ENCODE data around the gene CEP85. TPM values are rescaled to one million over a fixed set of nuclear protein-coding genes. Genes with fewer than 3 reads are reported as not detected.
A peak's percentile ranks its signal among the peaks of the same experiment; 100 is the strongest.

Gene CEP85
- total RNA-seq, 4 donors from 2014 or later: 8.6 to 73.8 (median 13.6) TPM

GRCh38 chr1:26315874-26316850, 82.2 kb downstream of the CEP85 start:
- H3K4me3 ChIP-seq: no peak overlapping the region
- in situ Hi-C loops (cut with MboI; ENCODE audit: low pct_ligation_motif_present in 1 of 4, low pct_unique_long_range_greater_than_20kb in 1 of 4, low sequenced_read_pairs in 3 of 4) (no loop called here), intact Hi-C loops (cut with DNase I; ENCODE audit: low total_unique reads) (no loop called here)
- no peaks in the 10 kb centered on the region for H3K9me3 ChIP-seq
- DNase-seq: no peak
- TF ChIP-seq EP300 (IDR thresholded peaks at IDR 0.05; ENCODE audit: low read depth): no peak
- no peak for TF ChIP-seq POLR2A (IDR thresholded peaks at IDR 0.05)
- no peak for TF ChIP-seq CTCF (IDR thresholded peaks at IDR 0.05)
- no peak for TF ChIP-seq POLR2AphosphoS5 (IDR thresholded peaks at IDR 0.05)
- 69 to 85% methylated on average over 3 to 8 of the region's 8 CpGs for WGBS, 2 donors (ENCODE audit: low coverage in 1 of 2)
- H3K27me3 ChIP-seq: no peaks in the 10 kb centered on the region
- peak overlapping the region in 3 of 4 donors; percentile 6 to 50 (median 41) for H3K27ac ChIP-seq
- H3K36me3 ChIP-seq: no peaks in the 10 kb centered on the region
- peaks cover 1 to 15% (median 3%) of the 10 kb centered on the region in 4 donors for H3K4me1 ChIP-seq

GRCh38 chr1:26317146-26317545, 83.1 kb downstream of the CEP85 start:
- intact Hi-C loops (cut with DNase I; ENCODE audit: low total_unique reads): no loop called here
- 43 to 71% methylated on average over 1 to 2 of the region's 2 CpGs for WGBS, 2 donors (ENCODE audit: low coverage in 1 of 2)
- H3K27me3 ChIP-seq: no peaks in the 10 kb centered on the region

GRCh38 chr1:26317612-26318337, 83.8 kb downstream of the CEP85 start, which contains the start of gene CD52:
Gene CD52 (plus strand): TSS chr1:26317958. CDS start chr1:26318018, 60 bp downstream.
- Histone ChIP-seq H3K27ac (peak within 1 kb of the TSS; percentile 62 to 72 (median 64)), H3K9me3 (no peaks in the 10 kb centered on the region), H3K4me1 (peaks cover 4 to 22% (median 6%) of the 10 kb centered on the region in 4 donors), H3K36me3 (no peaks in the 10 kb centered on the region), H3K4me3 (peak within 1 kb of the TSS in 2 of 4 donors; percentile 11 to 44), H3K27me3 (no peaks in the 10 kb centered on the region)
- intact Hi-C loops (cut with DNase I; ENCODE audit: low total_unique reads) (no loop called here), in situ Hi-C loops (cut with MboI; ENCODE audit: low pct_ligation_motif_present in 1 of 4, low pct_unique_long_range_greater_than_20kb in 1 of 4, low sequenced_read_pairs in 3 of 4) (no loop called here)
- peak in 2 of 3 donors; percentile 33 to 42 for TF ChIP-seq POLR2AphosphoS5 (IDR thresholded peaks at IDR 0.05)
- TF ChIP-seq EP300 (IDR thresholded peaks at IDR 0.05; ENCODE audit: low read depth): no peak
- peak; percentile 43 for TF ChIP-seq POLR2A (IDR thresholded peaks at IDR 0.05)
- TF ChIP-seq CTCF (IDR thresholded peaks at IDR 0.05): no peak
- peak; percentile 63 for DNase-seq
- WGBS, 2 donors (ENCODE audit: low coverage in 1 of 2): 61 to 70% methylated on average over 2 to 12 of the region's 12 CpGs

More at GRCh38 chr1:26317146-26317545, 83.1 kb downstream of the CEP85 start:
- Histone ChIP-seq H3K4me3 (no peak overlapping the region), H3K9me3 (no peaks in the 10 kb centered on the region), H3K36me3 (no peaks in the 10 kb centered on the region), H3K27ac (peak overlapping the region; percentile 62 to 72 (median 64)), H3K4me1 (peaks cover 4 to 22% (median 6%) of the 10 kb centered on the region in 4 donors)
- TF ChIP-seq EP300 (IDR thresholded peaks at IDR 0.05; ENCODE audit: low read depth) (no peak), CTCF (IDR thresholded peaks at IDR 0.05) (no peak), POLR2A (IDR thresholded peaks at IDR 0.05) (no peak), POLR2AphosphoS5 (IDR thresholded peaks at IDR 0.05) (no peak)
- in situ Hi-C loops (cut with MboI; ENCODE audit: low pct_ligation_motif_present in 1 of 4, low pct_unique_long_range_greater_than_20kb in 1 of 4, low sequenced_read_pairs in 3 of 4): no loop called here
- no peak for DNase-seq
